ENCODE results near the gene P3H2.
"Not testable (repeated sequence)": the region's sequence is repeated elsewhere in the genome, so short reads cannot be mapped to it uniquely, and the experiment has no call there.

Gene P3H2

DNA sequence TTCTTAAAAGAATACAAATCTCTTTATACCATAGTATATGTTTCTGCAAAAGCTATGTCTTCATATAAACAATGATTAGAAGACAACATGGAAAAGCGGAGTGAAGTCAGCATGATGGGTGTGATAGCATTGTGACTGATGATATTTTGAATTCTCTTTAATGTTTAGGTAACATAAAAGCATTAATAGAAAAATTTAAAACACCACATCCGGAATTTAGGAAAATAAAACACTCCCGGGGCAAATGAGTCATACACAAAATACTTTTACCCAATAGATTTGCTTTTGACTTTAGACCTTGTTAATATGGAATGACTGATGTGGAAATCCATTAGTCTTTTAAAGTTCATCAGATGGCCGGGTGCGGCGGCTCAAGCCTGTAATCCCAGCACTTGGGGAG, 134.7 kb downstream of the P3H2 start:
- DNase-seq (ENCODE audit: low read depth in 3 of 3, low spot score in 1 of 3): no peak

GRCh38 chr3:189983612-189984011, 137.1 kb downstream of the P3H2 start:
- no peak for DNase-seq (ENCODE audit: low read depth in 3 of 3, low spot score in 1 of 3)

DNA sequence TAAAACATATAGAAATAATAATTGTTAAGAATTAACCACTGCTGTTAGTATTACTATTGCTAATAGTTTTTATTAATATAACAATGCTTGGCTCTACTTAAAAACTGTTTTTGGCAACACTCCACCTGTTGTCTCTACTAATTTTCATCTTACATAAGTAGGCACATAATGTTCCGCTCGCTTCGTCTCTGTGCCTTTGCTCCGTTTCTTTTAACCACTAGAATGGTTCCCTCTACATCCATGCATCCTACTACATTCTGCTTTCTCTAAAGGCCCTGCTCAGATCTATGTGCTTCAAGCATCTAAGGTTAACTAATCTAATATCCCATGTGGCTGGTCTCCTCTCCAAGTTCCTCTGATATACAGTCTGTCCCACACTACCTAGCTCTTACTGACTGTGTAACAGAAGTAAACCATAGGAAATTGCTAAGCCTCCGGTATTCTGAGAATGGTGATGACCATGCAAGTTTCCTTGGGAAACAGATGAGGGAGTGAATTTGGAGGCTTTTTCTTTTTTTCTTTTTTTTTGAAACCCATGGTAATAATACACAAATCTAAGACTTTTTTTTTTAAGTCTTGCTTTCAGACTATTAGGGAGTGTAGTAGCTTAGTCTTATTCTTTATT, 138.3 kb downstream of the P3H2 start:
- no peak for DNase-seq (ENCODE audit: low read depth in 3 of 3, low spot score in 1 of 3)

DNA sequence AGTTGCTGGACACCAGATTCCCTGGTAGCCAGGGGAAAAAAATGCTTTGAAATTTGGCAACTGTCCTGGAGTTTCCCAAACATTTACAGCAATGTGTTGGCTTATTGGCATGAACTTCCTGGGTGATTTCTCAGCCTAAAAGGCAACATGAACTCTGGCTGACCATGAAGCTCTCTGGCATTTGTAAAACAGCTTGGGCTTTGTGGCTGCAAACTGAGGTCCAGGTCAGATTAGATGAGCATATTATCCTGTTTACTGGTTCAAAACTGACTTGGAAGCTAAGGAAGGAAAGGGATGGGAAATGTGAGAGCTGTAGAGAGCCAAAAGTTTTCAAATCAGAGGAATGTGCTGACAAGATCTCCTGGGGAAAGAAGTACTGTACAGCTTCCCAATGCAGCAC, 139.0 kb downstream of the P3H2 start:
- DNase-seq (ENCODE audit: low read depth in 3 of 3, low spot score in 1 of 3): no peak

DNA sequence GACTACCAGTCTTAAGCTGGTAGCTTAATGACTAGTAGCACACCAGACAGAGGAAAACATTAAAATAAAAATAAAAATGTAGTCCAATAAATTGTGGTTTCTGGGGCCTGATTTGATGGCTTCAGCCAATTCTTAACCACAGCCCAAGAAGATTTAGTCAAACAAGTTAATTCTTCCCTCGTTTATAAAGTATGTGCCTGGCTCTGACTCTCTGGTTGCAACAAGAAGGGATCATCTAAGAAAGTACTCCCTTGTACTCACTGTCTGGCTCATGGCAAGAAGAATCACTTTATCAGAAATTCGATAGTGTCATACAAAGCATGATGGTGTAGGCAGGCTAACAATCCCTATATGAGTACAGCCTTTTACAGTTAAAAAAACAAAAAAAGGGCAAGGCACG, 141.9 kb downstream of the P3H2 start:
- no peak for DNase-seq (ENCODE audit: low read depth in 3 of 3, low spot score in 1 of 3)

GRCh38 chr3:189977174-189977573, 143.5 kb downstream of the P3H2 start:
- no peak for DNase-seq (ENCODE audit: low read depth in 3 of 3, low spot score in 1 of 3)

DNA sequence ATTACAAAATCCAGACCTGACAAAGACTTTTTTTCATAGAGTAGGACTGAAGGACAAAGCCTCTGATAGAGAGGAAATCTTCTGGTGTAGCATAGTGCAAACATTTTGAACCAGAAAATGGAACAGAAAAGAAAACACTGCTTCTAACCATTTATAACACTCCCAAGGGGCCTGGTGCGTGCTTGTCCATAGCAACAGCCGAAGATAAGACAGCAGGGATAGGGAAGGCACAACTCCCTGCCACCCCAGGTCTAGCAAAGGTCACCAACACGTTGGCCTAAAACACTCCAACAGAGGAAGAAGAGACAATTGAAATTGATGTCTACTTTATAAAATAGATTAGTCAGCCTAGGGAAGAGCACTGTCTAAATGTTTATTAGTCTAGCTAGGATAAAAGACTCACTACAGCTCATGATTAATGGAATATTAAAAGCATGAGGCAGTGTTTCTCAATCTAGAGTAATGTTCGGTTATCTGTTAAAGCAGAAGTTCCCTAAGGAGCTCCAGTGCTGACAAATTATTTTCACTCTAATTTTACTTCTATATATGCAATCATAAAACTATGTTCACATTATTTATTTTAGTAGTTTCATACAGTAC, 145.2 kb downstream of the P3H2 start:
- DNase-seq (ENCODE audit: low read depth in 3 of 3, low spot score in 1 of 3): no peak

DNA sequence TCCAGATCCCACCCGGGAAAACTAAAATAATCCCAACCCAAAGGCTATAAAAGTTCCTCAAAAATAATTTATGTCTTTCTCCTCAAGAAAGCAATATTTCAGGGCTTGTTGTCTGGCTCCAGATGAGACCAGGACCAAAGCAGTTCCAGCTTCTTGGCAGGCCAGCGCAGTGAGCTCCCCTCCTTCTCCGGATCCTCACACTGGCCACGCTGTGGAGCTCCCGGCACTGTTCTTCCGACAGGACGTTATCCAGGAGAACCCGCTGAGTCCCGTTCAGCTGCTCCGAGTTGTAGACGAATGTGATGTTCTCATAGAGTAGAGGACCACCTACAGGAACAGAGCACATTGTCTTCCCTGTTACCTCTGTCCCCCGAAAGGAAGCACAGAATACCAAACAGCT, 146.3 kb downstream of the P3H2 start:
- no peak for DNase-seq (ENCODE audit: low read depth in 3 of 3, low spot score in 1 of 3)

DNA sequence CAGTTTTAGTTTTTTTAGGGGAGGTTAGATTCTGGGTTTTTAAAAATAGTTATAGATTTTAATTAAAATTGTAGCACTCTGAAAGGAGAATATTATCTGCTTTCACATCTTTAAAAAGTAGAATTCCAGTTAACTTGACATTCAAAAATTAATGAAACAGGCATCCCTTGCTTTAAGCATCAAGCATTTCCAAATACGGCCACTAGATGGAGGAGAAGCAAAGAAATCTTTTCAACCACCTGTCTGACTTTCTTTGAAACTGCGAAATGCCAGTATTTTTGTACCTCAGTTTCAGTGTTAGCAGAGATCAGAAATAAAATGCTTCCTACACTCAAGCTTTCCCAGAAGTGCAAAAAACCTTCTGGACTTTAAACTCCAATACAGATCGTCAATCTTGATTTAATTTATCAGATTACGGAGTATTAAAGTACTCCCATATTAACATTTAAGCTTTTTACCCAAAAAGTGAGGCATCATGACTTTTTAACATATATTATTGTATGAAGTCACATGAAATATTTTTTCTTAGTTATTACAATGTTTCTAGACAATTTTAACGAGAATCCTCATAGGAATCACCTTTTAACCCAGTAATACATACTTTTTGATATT, 153.3 kb downstream of the P3H2 start:
- DNase-seq (ENCODE audit: low read depth in 3 of 3, low spot score in 1 of 3): no peak

DNA sequence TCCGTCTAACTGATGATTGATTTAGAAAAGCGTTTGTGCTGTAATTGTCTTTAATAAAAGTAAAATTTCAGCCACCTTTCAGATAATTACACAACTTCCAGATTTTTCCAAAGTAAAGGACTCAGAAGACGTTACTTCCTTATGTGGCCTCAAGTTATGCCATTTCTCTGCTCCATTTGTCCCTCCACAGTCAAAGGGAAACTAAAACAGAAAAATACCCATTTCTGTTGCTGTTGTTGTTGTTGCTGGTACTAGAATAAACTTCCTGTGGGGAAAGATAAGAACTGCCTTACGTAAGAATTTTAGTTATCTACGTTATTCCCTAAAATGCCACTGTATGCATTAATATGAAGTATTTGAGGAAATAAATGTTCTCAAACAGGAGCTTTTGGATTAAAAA, 153.9 kb downstream of the P3H2 start:
- no peak for DNase-seq (ENCODE audit: low read depth in 3 of 3, low spot score in 1 of 3)

DNA sequence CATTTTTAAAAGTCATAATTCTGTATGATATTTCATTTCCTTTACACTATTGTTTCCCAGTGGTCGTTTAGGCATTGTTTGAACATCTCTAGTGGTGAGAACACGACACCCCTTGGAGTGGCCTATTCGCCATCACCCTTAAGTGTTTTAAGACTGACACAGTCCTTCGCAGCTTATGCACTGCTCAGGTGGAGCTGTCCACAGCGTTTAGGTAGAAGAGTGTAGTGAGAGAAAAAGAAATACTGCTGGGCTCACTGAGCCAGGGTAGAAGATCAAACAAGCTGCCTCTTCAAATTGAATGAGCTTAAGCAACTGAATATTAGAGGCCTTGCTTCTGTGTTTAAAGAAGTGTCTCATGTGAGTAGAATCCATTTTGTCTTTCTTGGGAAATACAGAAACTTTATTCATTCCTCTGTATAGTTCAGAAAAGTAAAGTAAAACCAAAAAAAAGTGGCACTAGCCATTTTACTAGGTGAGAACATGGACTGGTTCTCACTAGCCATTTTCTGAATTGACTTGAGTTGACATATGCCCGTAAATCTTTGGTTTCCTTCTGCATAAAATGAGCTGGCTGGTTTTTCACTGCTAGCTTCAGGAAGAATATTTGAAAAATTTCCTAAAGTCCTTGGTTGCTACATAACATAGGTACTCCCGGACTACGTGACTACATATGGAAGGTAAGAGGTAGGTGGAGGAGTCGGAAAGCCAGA, 155.9 kb downstream of the P3H2 start:
- no peak for DNase-seq (ENCODE audit: low read depth in 3 of 3, low spot score in 1 of 3)

DNA sequence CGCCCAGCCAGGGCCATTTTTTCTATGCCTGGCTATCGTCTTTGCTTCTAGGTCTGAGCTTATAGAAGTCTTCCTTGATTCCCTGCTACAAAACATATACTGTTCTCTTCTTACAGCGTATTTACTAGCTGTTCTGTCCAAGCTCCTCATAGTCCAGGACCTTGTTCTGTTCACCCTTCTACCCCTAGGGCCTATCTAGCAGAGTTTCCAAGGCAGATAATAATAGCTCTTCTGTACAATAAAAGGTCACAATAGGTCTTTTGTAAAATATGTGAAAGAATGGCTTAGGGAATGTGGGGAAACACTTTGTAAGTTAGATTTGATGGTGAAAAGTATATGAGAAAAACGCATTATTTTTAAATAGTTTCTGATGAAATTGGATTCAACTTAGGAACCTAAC, 158.2 kb downstream of the P3H2 start:
- DNase-seq (ENCODE audit: low read depth in 3 of 3, low spot score in 1 of 3): no peak

DNA sequence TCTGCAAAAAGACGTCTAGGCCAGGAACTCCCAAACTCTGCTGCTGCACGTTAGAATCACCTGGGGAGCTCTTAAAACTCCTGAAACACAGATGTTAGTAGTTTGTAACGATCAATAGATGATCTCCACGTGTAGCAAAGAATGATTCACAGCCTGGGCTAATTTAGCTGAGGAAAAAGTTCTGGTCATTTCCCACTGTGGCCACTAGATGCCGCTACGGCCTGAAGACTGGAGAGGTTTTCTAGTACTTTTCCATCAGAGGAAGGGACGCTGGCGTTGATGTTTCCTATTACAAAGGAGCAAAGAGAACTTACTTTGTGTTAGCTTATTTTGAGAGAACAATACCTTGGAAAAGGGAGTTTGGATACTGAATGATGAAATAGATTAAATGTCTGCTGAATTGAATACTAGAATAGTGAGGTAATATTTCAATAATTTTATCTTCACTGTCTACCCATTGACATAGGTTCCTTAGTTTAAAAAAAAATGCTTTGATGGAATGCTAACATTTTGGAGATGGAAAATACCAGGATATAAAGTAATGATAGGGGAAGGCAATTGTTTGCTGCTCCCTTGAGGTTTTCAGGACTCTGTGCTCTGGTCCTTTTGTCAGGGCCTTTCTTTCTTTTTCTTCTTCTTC, 159.1 kb downstream of the P3H2 start:
- DNase-seq (ENCODE audit: low read depth in 3 of 3, low spot score in 1 of 3): peak; percentile 27 to 55 (median 28)

GRCh38 chr3:189961086-189961485, 159.6 kb downstream of the P3H2 start:
- not testable (repeated sequence) for DNase-seq (ENCODE audit: low read depth in 3 of 3, low spot score in 1 of 3)

DNA sequence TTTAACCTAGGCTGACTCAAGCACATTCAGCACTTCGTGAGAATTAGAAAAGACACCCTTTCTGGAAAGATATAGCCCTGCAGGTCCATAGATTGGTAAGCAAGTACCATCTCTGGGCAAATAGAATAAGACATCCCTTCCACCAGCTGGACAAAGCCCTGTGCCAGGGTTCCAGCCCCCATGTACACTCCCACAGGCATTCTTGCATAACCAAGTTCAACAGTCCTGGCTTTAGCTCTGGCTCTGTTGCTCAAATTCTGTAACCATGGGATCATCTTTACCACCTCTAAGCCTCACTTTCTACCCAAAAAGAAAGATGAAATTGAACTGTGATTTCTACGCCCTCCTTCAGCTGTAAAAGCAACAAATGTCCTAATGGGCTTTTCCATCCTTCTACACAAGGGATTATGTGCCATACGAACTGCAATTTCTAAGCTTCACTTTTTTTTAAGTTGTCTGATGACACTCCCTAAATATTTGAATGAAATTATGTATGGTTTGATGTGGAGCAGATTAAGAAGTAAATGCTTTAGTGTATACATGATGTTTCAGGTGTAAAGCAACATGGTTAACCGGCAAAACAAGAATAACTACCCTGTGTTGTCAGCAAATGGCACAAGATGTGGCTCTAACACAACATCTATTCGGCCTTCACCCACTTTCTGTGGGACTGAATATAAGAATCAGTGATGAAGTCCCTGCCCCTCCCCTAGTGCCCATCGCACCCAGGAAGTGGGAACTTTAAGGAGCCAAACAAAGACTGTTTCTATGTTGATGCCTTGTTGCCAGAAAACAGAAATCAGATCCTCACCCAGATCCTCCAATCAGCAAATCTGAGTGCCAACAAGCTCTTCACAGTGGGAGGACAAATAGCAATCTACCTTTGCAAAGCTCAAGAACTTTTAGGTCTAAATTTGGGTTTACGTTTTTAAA, 165.7 kb downstream of the P3H2 start:
- no peak for DNase-seq (ENCODE audit: low read depth in 3 of 3, low spot score in 1 of 3)

DNA sequence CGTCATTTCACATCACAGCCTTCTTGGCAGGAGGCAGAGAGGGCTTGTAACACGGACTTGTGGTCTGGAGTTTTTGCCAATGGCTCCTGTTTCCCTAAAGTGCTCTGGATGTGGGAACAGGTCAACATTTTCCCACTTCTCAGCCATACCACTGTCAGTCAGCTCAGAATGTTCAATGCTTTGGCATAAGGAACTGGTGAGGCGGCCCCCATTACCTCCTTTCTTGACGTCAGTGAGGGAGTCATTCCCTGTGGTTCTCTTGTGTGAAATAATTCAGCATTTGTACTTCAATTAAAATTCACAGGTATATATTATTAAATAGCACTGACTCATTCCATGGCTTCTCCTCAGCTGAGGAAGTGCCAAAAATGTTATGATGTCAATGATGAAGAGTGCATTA, 167.1 kb downstream of the P3H2 start:
- DNase-seq (ENCODE audit: low read depth in 3 of 3, low spot score in 1 of 3): no peak

- no peak for DNase-seq (ENCODE audit: low read depth in 3 of 3, low spot score in 1 of 3)
Measured at GRCh38 chr3:189952272-189952671, 168.4 kb downstream of the P3H2 start.

DNA sequence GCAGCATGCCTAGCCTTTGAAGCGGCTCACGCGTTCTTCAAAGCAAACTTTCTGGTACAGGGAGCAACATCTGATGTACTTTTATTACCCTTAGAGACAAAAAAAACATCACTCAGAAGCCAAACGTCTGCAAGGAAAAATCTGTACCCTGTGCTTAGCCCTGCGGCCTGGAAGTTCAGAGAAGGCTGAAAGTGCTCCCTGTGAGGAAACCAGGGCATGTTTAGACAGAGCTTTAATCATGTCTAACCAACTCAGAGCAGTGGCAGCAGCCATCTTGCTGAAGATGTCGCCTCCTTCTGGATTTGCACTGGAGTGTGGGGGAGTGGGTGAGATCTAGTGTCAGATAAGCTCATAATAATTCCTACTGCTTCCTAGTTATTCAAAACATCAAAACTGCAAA, 170.4 kb downstream of the P3H2 start:
- no peak for DNase-seq (ENCODE audit: low read depth in 3 of 3, low spot score in 1 of 3)

- no peak for DNase-seq (ENCODE audit: low read depth in 3 of 3, low spot score in 1 of 3)
Measured at GRCh38 chr3:189949580-189949979, 171.1 kb downstream of the P3H2 start.

DNA sequence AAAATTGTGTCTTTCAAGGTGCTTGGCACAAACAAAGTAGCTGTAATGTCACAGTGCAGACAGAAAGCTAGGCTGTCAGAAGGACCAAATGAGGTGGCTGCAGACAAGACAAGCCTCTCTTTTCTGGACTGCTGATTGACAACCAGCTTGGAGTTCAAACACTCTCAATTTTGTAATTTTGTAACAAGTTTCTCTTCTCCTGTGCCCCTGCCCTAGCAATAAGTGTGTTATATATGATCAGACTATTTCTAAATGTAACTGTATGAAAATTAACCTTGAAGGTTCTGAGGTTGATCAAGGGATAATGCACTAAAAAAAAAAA, 172.0 kb downstream of the P3H2 start:
- DNase-seq (ENCODE audit: low read depth in 3 of 3, low spot score in 1 of 3): no peak

All from stimulated activated CD4-positive, alpha-beta T cell treated with anti-CD3 and anti-CD28 coated beads, TNF-alpha, amount 100 ng/mL, for 1 hour (primary cell).